SK-N-SH treated with all-trans-retinoic acid at 6 μM for 48 hours (cell line): Measurements from ENCODE around the gene SAG.

Source experiments
- POU6F1 ChIP-seq: fragments of 250-450 bp; sonication (Bioruptor Pico); IDR thresholded peaks from 2 replicates; pipeline ENCODE4 v1.8.0; 2021; ENCODE audit warnings: low read depth, mild to moderate bottlenecking, moderate library complexity, borderline replicate concordance
- ZFP3 ChIP-seq: fragments of 250-450 bp; sonication (Bioruptor Pico); IDR thresholded peaks from 2 replicates; pipeline ENCODE4 v1.5.0; 2020; ENCODE audit warnings: mild to moderate bottlenecking, moderate library complexity

DNA sequence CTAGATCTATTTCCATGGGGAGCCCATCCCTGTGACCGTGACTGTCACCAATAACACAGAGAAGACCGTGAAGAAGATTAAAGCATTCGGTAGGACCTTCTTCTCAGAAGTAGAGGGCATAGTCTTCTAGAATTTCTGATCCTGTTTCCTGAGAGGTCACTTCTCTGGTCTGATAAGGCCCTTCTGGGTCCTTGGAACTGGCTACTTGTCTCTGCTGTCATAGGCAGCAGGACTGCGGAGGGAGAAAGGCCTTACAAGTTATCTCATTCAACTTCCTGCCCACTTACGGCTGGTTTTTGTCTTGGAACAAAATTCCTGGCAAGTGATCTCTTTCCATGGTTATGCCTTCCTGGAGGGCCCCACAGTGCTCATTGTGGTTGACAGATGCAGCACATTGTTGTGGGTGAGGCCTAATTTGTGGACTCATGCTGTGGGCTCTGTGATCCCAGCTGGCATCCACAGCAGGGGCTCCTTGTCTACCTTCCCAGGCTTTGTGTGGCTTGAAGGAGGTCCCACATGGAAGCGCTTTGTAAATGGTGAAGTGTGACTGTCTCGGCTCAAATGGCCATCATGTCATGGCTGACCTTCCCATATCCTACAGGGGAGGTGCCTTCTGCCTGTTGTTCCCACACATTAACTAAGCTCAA, 22.0 kb downstream of the SAG start:
- TF ChIP-seq ZFP3, result no peak
- TF ChIP-seq POU6F1 (CRISPR knock-in tag), result no peak
